MM.1S (cell line): Measurements from ENCODE around the gene S100A13.

Source experiments
- CTCF ChIP-seq: fragments of 300-600 bp; sonication (generic); IDR thresholded peaks from 2 replicates; pipeline ENCODE4 v1.5.1; 2016; ENCODE audit warnings: antibody characterized with exemption, low read length, mixed read lengths
- EZH2 ChIP-seq: fragments of 300-600 bp; sonication (generic); optimal IDR thresholded peaks from 2 replicates; pipeline ENCODE3; 2017; ENCODE audit warnings: low read depth, mild to moderate bottlenecking, antibody characterized with exemption, low read length, mixed read lengths

GRCh38 chr1:153583976-153584375 lies 43.3 kb downstream of the S100A13 start:
- TF ChIP-seq CTCF (no peak), EZH2 (no peak)
